Uterus (tissue), 4 donors: ENCODE measurements around the gene COL11A1. TPM values are rescaled to one million over a fixed set of nuclear protein-coding genes. Genes with fewer than 3 reads are reported as not detected.

ENCODE experiments used
- DNase-seq, 2 donors: peaks; one replicate each; pipeline ENCODE4 v3.0.0-alpha.2; 2019 to 2020
- H3K27ac ChIP-seq, 2 donors: fragments of 200-600 bp; sonication (generic); 1 replicate in 1 of 2; 2 replicates in 1 of 2; pipeline ENCODE4 v1.5.1; 2016 to 2018
- H3K27me3 ChIP-seq, 2 donors: fragments of 200-600 bp; sonication (generic); one replicate each; pipeline ENCODE4 v1.5.1; 2018 to 2019; ENCODE audit warnings: control low read depth in 1 of 2
- H3K36me3 ChIP-seq, 2 donors: fragments of 200-600 bp; sonication (generic); one replicate each; pipeline ENCODE4 v1.5.1; 2019; ENCODE audit warnings: control low read depth in 1 of 2
- H3K4me1 ChIP-seq, 2 donors: fragments of 200-600 bp; sonication (generic); one replicate each; pipeline ENCODE4 v1.5.1; 2018 to 2019; ENCODE audit warnings: control low read depth in 1 of 2
- H3K4me3 ChIP-seq, 2 donors: fragments of 200-600 bp; sonication (generic); 1 replicate in 1 of 2; 2 replicates in 1 of 2; pipeline ENCODE4 v1.5.1; 2018 to 2019; ENCODE audit warnings: mild to moderate bottlenecking in 1 of 2
- H3K9me3 ChIP-seq, 2 donors: fragments of 200-600 bp; sonication (generic); one replicate each; pipeline ENCODE4 v1.5.1; 2019; ENCODE audit warnings: control low read depth in 1 of 2
- CTCF ChIP-seq, 4 experiments: fragments of 200-600 bp in 2 of 4; fragments of 450-650 bp in 2 of 4; sonication (generic) in 2 of 4; IDR thresholded peaks; one replicate each; pipeline ENCODE4 v1.5.1; 2016 to 2019; ENCODE audit warnings: antibody characterized with exemption in 4 of 4, mild to moderate bottlenecking in 2 of 4, moderate library complexity in 1 of 4
- POLR2A ChIP-seq, 2 donors: fragments of 450-650 bp; IDR thresholded peaks; one replicate each; pipeline ENCODE4 v1.6.1; 2016; ENCODE audit warnings: antibody characterized with exemption in 2 of 2, mild to moderate bottlenecking in 1 of 2, moderate library complexity in 1 of 2
- intact Hi-C: fragments of 100-400 bp; cut with DNase I; formaldehyde crosslinking; loops from one replicate; pipeline ENCODE4 v1.15.1; 2023; ENCODE audit warnings: low total_unique reads
- total RNA-seq, 4 donors: library from RNA; depleted of rRNA in 3 of 4; stranded (reverse); fragments of >200 nt in 3 of 4; gene quantifications; one replicate each; pipeline versions ENCODE4 v1.1.0 to v1.2.4, GENCODE V29; 2014 to 2023
- donor health status: DM: yes; HTN: yes; CAD: no.

Gene COL11A1
- total RNA-seq, 4 donors from 2014 or later = 0.76 to 30.1 TPM; not detected in 2

GRCh38 chr1:102884238-102884637 is 224.1 kb downstream of the COL11A1 start:
- H3K27ac ChIP-seq = no peak overlapping the region
- no peaks in the 10 kb centered on the region for H3K36me3 ChIP-seq
- H3K27me3 ChIP-seq = no peaks in the 10 kb centered on the region
- no peaks in the 10 kb centered on the region for H3K9me3 ChIP-seq
- intact Hi-C loops = no loop called here
- H3K4me3 ChIP-seq = no peak overlapping the region
- no peaks in the 10 kb centered on the region for H3K4me1 ChIP-seq
- no peak for DNase-seq
- TF ChIP-seq CTCF (IDR thresholded peaks at IDR 0.05) = no peak

- no peak for DNase-seq
- H3K27ac ChIP-seq = no peak overlapping the region
Measured at GRCh38 chr1:102879439-102879993, 228.8 kb downstream of the COL11A1 start.

GRCh38 chr1:102875756-102876155 is 232.6 kb downstream of the COL11A1 start:
- no peaks in the 10 kb centered on the region for H3K9me3 ChIP-seq
- no peak for TF ChIP-seq CTCF (IDR thresholded peaks at IDR 0.05)
- no peak for TF ChIP-seq POLR2A (IDR thresholded peaks at IDR 0.05)
- no peaks in the 10 kb centered on the region for H3K27me3 ChIP-seq
- no peaks in the 10 kb centered on the region for H3K36me3 ChIP-seq
- H3K27ac ChIP-seq = no peak overlapping the region
- no peak overlapping the region for H3K4me3 ChIP-seq
- H3K4me1 ChIP-seq = no peaks in the 10 kb centered on the region
- DNase-seq = no peak
- intact Hi-C loops = no loop called here

More at GRCh38 chr1:102879439-102879993, 228.8 kb downstream of the COL11A1 start:
- Histone ChIP-seq H3K9me3 (no peaks in the 10 kb centered on the region), H3K36me3 (no peaks in the 10 kb centered on the region), H3K4me3 (no peak overlapping the region), H3K4me1 (no peaks in the 10 kb centered on the region), H3K27me3 (no peaks in the 10 kb centered on the region)
- intact Hi-C loops = no loop called here
- TF ChIP-seq POLR2A (IDR thresholded peaks at IDR 0.05) = no peak
- TF ChIP-seq CTCF (IDR thresholded peaks at IDR 0.05) = no peak

GRCh38 chr1:102872526-102872925 is 235.8 kb downstream of the COL11A1 start:
- intact Hi-C loops = no loop called here
- no peaks in the 10 kb centered on the region for H3K36me3 ChIP-seq
- no peak for TF ChIP-seq POLR2A (IDR thresholded peaks at IDR 0.05)
- no peak for TF ChIP-seq CTCF (IDR thresholded peaks at IDR 0.05)

GRCh38 chr1:102872097-102872496 is 236.2 kb downstream of the COL11A1 start:
- intact Hi-C loops = no loop called here
- Histone ChIP-seq H3K4me1 (no peaks in the 10 kb centered on the region), H3K27ac (no peak overlapping the region), H3K4me3 (no peak overlapping the region), H3K9me3 (no peaks in the 10 kb centered on the region), H3K27me3 (no peaks in the 10 kb centered on the region), H3K36me3 (no peaks in the 10 kb centered on the region)
- TF ChIP-seq POLR2A (IDR thresholded peaks at IDR 0.05) = no peak
- TF ChIP-seq CTCF (IDR thresholded peaks at IDR 0.05) = no peak
- no peak for DNase-seq

More at GRCh38 chr1:102872526-102872925, 235.8 kb downstream of the COL11A1 start:
- Histone ChIP-seq H3K9me3 (no peaks in the 10 kb centered on the region), H3K4me3 (no peak overlapping the region), H3K27me3 (no peaks in the 10 kb centered on the region), H3K4me1 (no peaks in the 10 kb centered on the region), H3K27ac (no peak overlapping the region)
- DNase-seq = no peak
